Activated naive CD8-positive, alpha-beta T cell treated with anti-CD3 and anti-CD28 coated beads, Interleukin-2, amount 10 ng/mL, durations not matched to agents 7 days and 5 days (primary cell): ENCODE results near the gene CCND1. TPM values are rescaled to one million over a fixed set of nuclear protein-coding genes. Genes with fewer than 3 reads are reported as not detected.

Source experiments
- ATAC-seq: fragments of 150-1000 bp; cut with Tn5 transposase; one replicate; pipeline ENCODE4 v1.10.0; 2021; ENCODE audit warnings: low read depth, moderate library complexity
- POLR2A ChIA-PET: fragments of 350-600 bp; sonication (Branson Sonifier 250); formaldehyde crosslinking; loops from one replicate; lab custom pipeline; 2021; ENCODE audit warnings: antibody characterized with exemption; lab: Charles Lee
- DNase-seq: peaks from one replicate; pipeline ENCODE4 v3.0.0; 2021
- H3K27ac Mint-ChIP-seq: one replicate; pipeline ENCODE4 v1.8.0; 2022; ENCODE audit warnings: mild to moderate bottlenecking, mixed read lengths
- H3K27me3 Mint-ChIP-seq: one replicate; pipeline ENCODE4 v1.8.0; 2022; ENCODE audit warnings: mild to moderate bottlenecking, moderate library complexity, mixed read lengths
- H3K36me3 Mint-ChIP-seq: one replicate; pipeline ENCODE4 v1.8.0; 2021; ENCODE audit warnings: mild to moderate bottlenecking, mixed read lengths
- H3K4me1 Mint-ChIP-seq: one replicate; pipeline ENCODE4 v1.8.0; 2021; ENCODE audit warnings: mixed read lengths
- H3K4me3 Mint-ChIP-seq: one replicate; pipeline ENCODE4 v1.8.0; 2022; ENCODE audit warnings: mild to moderate bottlenecking, moderate library complexity, mixed read lengths
- H3K9me3 Mint-ChIP-seq: one replicate; pipeline ENCODE4 v1.8.0; 2021; ENCODE audit warnings: mixed read lengths
- total RNA-seq, 2 experiments: library from RNA; stranded (reverse); gene quantifications; one replicate each; pipeline ENCODE4 v1.2.3, GENCODE V29; 2021

Gene CCND1
- total RNA-seq, 2 experiments from 2014 or later: 0.78 to 0.96 TPM

- Mint-ChIP-seq H3K4me3 (peak overlapping the region; percentile 33), H3K4me1 (peaks cover 14% of the 10 kb centered on the region), H3K36me3 (no peaks in the 10 kb centered on the region), H3K27ac (no peak overlapping the region), H3K27me3 (peaks cover 50% of the 10 kb centered on the region), H3K9me3 (no peaks in the 10 kb centered on the region)
- ATAC-seq: no peak
- DNase-seq: no peak
- POLR2A ChIA-PET: no interaction called here
These were observed 529 bp upstream of the CCND1 start for GRCh38 chr11:69640260-69640994.

GRCh38 chr11:69641681-69642548, 959 bp downstream of the CCND1 start:
- H3K9me3 Mint-ChIP-seq: no peaks in the 10 kb centered on the region
- POLR2A ChIA-PET: interaction anchor here (1.2 to 1.6 kb wide), 3 partner anchors 344 to 541 kb away, joined by 4 to 6 read pairs (median 4); no protein-coding TSS in a partner anchor
- H3K27ac Mint-ChIP-seq: no peak overlapping the region
- DNase-seq (peak; percentile 39), ATAC-seq (no peak)
- H3K36me3 Mint-ChIP-seq: no peaks in the 10 kb centered on the region
- peak overlapping the region; percentile 71 for H3K4me3 Mint-ChIP-seq
- peaks cover 13% of the 10 kb centered on the region for H3K4me1 Mint-ChIP-seq
- peaks cover 37% of the 10 kb centered on the region for H3K27me3 Mint-ChIP-seq

GRCh38 chr11:69642549-69642912, 1.6 kb downstream of the CCND1 start:
- no peak overlapping the region for H3K27ac Mint-ChIP-seq
- no peak overlapping the region for H3K4me3 Mint-ChIP-seq
- POLR2A ChIA-PET: interaction anchor here (1.2 to 1.6 kb wide), 3 partner anchors 345 to 541 kb away, joined by 4 to 6 read pairs (median 4); no protein-coding TSS in a partner anchor
- peak; percentile 6 for ATAC-seq
- peaks cover 10% of the 10 kb centered on the region for H3K4me1 Mint-ChIP-seq
- no peaks in the 10 kb centered on the region for H3K9me3 Mint-ChIP-seq
- peaks cover 34% of the 10 kb centered on the region for H3K27me3 Mint-ChIP-seq
- DNase-seq: peak; percentile 59
- no peaks in the 10 kb centered on the region for H3K36me3 Mint-ChIP-seq

GRCh38 chr11:69642913-69643632, 2.1 kb downstream of the CCND1 start:
- ATAC-seq (peak; percentile 83), DNase-seq (peak; percentile 90)
- H3K4me3 Mint-ChIP-seq: peak overlapping the region; percentile 66
- no peaks in the 10 kb centered on the region for H3K36me3 Mint-ChIP-seq
- H3K9me3 Mint-ChIP-seq: no peaks in the 10 kb centered on the region
- H3K27me3 Mint-ChIP-seq: peaks cover 29% of the 10 kb centered on the region
- H3K27ac Mint-ChIP-seq: no peak overlapping the region
- H3K4me1 Mint-ChIP-seq: peaks cover 10% of the 10 kb centered on the region
- POLR2A ChIA-PET: interaction anchor here (1.2 to 1.6 kb wide), 3 partner anchors 345 to 542 kb away, joined by 4 to 6 read pairs (median 4); no protein-coding TSS in a partner anchor

GRCh38 chr11:69643646-69644045, 2.7 kb downstream of the CCND1 start:
- Mint-ChIP-seq H3K4me1 (peaks cover 8% of the 10 kb centered on the region), H3K9me3 (no peaks in the 10 kb centered on the region), H3K27me3 (peaks cover 25% of the 10 kb centered on the region), H3K27ac (no peak overlapping the region), H3K36me3 (no peaks in the 10 kb centered on the region), H3K4me3 (peak overlapping the region; percentile 66)
- ATAC-seq (no peak), DNase-seq (no peak)
- POLR2A ChIA-PET: interaction anchor here (1.6 kb wide), 1 partner anchor 543 kb away, joined by 4 read pairs; no protein-coding TSS in a partner anchor

- H3K27ac Mint-ChIP-seq: no peak overlapping the region
- peaks cover 8% of the 10 kb centered on the region for H3K4me1 Mint-ChIP-seq
- DNase-seq: no peak
- H3K4me3 Mint-ChIP-seq: peak overlapping the region; percentile 32
- H3K9me3 Mint-ChIP-seq: no peaks in the 10 kb centered on the region
- ATAC-seq: no peak
- H3K27me3 Mint-ChIP-seq: peaks cover 21% of the 10 kb centered on the region
- POLR2A ChIA-PET: no interaction called here
- H3K36me3 Mint-ChIP-seq: no peaks in the 10 kb centered on the region
These were observed 3.4 kb downstream of the CCND1 start for GRCh38 chr11:69644071-69644961.

GRCh38 chr11:69644962-69645675, 4.2 kb downstream of the CCND1 start:
- Mint-ChIP-seq H3K4me1 (peaks cover 7% of the 10 kb centered on the region), H3K4me3 (no peak overlapping the region), H3K27me3 (peaks cover 13% of the 10 kb centered on the region), H3K9me3 (no peaks in the 10 kb centered on the region), H3K27ac (no peak overlapping the region), H3K36me3 (no peaks in the 10 kb centered on the region)
- ATAC-seq (no peak), DNase-seq (no peak)
- POLR2A ChIA-PET: no interaction called here

- POLR2A ChIA-PET: no interaction called here
- no peaks in the 10 kb centered on the region for H3K36me3 Mint-ChIP-seq
- no peak overlapping the region for H3K4me3 Mint-ChIP-seq
- no peak for DNase-seq
- no peak overlapping the region for H3K27ac Mint-ChIP-seq
- no peak for ATAC-seq
- H3K9me3 Mint-ChIP-seq: no peaks in the 10 kb centered on the region
- H3K4me1 Mint-ChIP-seq: peaks cover 4% of the 10 kb centered on the region
- H3K27me3 Mint-ChIP-seq: peaks cover 6% of the 10 kb centered on the region
These were observed 5.0 kb downstream of the CCND1 start for GRCh38 chr11:69645801-69646492.

GRCh38 chr11:69646493-69647389, 5.8 kb downstream of the CCND1 start:
- H3K36me3 Mint-ChIP-seq: no peaks in the 10 kb centered on the region
- no peaks in the 10 kb centered on the region for H3K4me1 Mint-ChIP-seq
- DNase-seq: no peak
- H3K27ac Mint-ChIP-seq: no peak overlapping the region
- no peaks in the 10 kb centered on the region for H3K27me3 Mint-ChIP-seq
- no peak for ATAC-seq
- POLR2A ChIA-PET: no interaction called here
- no peak overlapping the region for H3K4me3 Mint-ChIP-seq
- no peaks in the 10 kb centered on the region for H3K9me3 Mint-ChIP-seq

GRCh38 chr11:69647390-69647748, 6.4 kb downstream of the CCND1 start:
- DNase-seq (no peak), ATAC-seq (no peak)
- no peak overlapping the region for H3K4me3 Mint-ChIP-seq
- H3K27me3 Mint-ChIP-seq: no peaks in the 10 kb centered on the region
- H3K27ac Mint-ChIP-seq: no peak overlapping the region
- H3K4me1 Mint-ChIP-seq: no peaks in the 10 kb centered on the region
- H3K9me3 Mint-ChIP-seq: no peaks in the 10 kb centered on the region
- POLR2A ChIA-PET: no interaction called here
- no peaks in the 10 kb centered on the region for H3K36me3 Mint-ChIP-seq
